Smooth muscle cell (in vitro differentiated cells): ENCODE data around the gene OSBPL6. TPM values are rescaled to one million over a fixed set of nuclear protein-coding genes. Genes with fewer than 3 reads are reported as not detected.

Experiments
- DNase-seq: peaks from one replicate; lab custom pipeline; 2025; ENCODE audit not compliant: unreplicated experiment; lab: John Stamatoyannopoulos, UW
- H2AFZ ChIP-seq: fragments of 200-600 bp; sonication (generic); 2 replicates; pipeline ENCODE4 v1.6.0; 2016; ENCODE audit warnings: antibody characterized with exemption, low read depth, mild to moderate bottlenecking
- H3F3A ChIP-seq: fragments of 200-600 bp; sonication (generic); 2 replicates; pipeline ENCODE4 v1.6.0; 2017; ENCODE audit warnings: antibody characterized with exemption, low read depth
- H3K27ac ChIP-seq: fragments of 200-600 bp; sonication (generic); 2 replicates; pipeline ENCODE4 v1.5.1; 2016; ENCODE audit warnings: low read depth, mild to moderate bottlenecking
- H3K27me3 ChIP-seq: fragments of 200-600 bp; sonication (generic); 2 replicates; pipeline ENCODE4 v1.6.1; 2016; ENCODE audit warnings: low read depth, mild to moderate bottlenecking
- H3K36me3 ChIP-seq: fragments of 200-600 bp; sonication (generic); 2 replicates; pipeline ENCODE4 v1.5.1; 2016; ENCODE audit warnings: low read depth
- H3K4me1 ChIP-seq: fragments of 200-600 bp; sonication (generic); 2 replicates; pipeline ENCODE4 v1.5.1; 2016; ENCODE audit warnings: low read depth
- H3K4me2 ChIP-seq: fragments of 200-600 bp; sonication (generic); 2 replicates; pipeline ENCODE4 v1.6.0; 2016; ENCODE audit warnings: mild to moderate bottlenecking
- H3K4me3 ChIP-seq: fragments of 200-600 bp; sonication (generic); 2 replicates; pipeline ENCODE4 v1.5.1; 2016; ENCODE audit warnings: mild to moderate bottlenecking
- H3K79me2 ChIP-seq: fragments of 200-600 bp; sonication (generic); 2 replicates; pipeline ENCODE4 v1.6.0; 2016; ENCODE audit warnings: low read depth, mild to moderate bottlenecking
- H3K9ac ChIP-seq: fragments of 200-600 bp; sonication (generic); 2 replicates; pipeline ENCODE4 v1.6.0; 2016; ENCODE audit warnings: low read depth
- H3K9me3 ChIP-seq: fragments of 200-600 bp; sonication (generic); replicated peaks from 2 replicates; pipeline ENCODE4 v1.5.1; 2016; ENCODE audit warnings: low read depth
- H4K20me1 ChIP-seq: fragments of 200-600 bp; sonication (generic); 2 replicates; pipeline ENCODE4 v1.6.0; 2016; ENCODE audit warnings: low read depth
- CTCF ChIP-seq: fragments of 200-600 bp; sonication (generic); IDR thresholded peaks from 2 replicates; pipeline ENCODE4 v1.5.1; 2017; ENCODE audit warnings: borderline replicate concordance, mild to moderate bottlenecking, antibody characterized with exemption; ENCODE audit not compliant: insufficient read depth, poor library complexity, severe bottlenecking
- WGBS: methylation state at CpG from one replicate; pipeline ENCODE4 v1.1.7; 2016; ENCODE audit warnings: low lambda C conversion rate; 5-methylcytosine and 5-hydroxymethylcytosine counted together
- polyA plus RNA-seq: library from polyadenylated mRNA; unstranded; fragments of >200 nt; fragmentation: Nextera tagmentation; extraction: Ambion mirVana; gene quantifications from 2 replicates; pipeline ENCODE4 v1.2.1, GENCODE V29; 2016
- total RNA-seq: library from RNA; depleted of rRNA; stranded (reverse); fragments of >200 nt; gene quantifications from 2 replicates; pipeline ENCODE4 v1.2.3, GENCODE V29; 2014

The OSBPL6 gene
- total and polyA plus RNA-seq, 2 experiments from 2014 or later: 7.4 to 7.6 TPM

DNA sequence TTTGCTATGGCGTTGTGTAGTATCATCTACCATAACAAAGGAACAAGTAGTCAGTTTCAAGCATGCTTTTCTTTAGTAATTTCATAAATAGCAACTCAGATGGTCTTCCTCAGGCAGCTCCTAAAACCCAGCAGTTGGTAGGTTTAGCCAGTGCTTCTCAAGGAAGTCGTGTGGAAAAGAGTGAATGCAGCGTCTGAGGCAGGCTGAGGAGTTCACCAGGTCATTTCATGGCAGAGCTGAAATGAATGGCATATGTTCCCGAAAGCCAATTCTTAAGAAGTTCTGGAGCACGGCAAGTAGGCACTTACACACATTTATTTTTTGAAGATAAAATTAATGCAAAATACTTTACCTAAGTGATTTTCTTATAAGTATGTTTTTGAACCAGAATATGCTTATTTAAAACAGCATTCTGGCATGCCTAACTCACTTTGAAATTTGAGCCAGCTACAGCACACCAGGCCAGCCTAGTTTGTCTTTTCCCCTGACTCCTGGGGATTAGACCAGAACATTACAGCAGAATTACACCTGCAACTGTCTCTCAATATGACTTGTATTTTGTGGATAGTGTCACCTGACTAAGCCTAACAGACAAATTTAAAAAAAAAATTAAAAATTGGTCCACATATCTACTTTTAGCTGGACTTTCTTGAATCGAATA, 62.2 kb downstream of the OSBPL6 start:
- no peak overlapping the region for H2AFZ ChIP-seq
- peaks cover 11% of the 10 kb centered on the region for H3K4me1 ChIP-seq
- no peaks in the 10 kb centered on the region for H3K36me3 ChIP-seq
- WGBS: 75% methylated on average over 6 of the region's 6 CpGs
- no peak overlapping the region for H3K27ac ChIP-seq
- no peaks in the 10 kb centered on the region for H3K79me2 ChIP-seq
- no peak overlapping the region for H3K4me2 ChIP-seq
- no peaks in the 10 kb centered on the region for H3F3A ChIP-seq
- no peaks in the 10 kb centered on the region for H3K27me3 ChIP-seq
- DNase-seq: no peak
- no peak overlapping the region for H3K4me3 ChIP-seq
- H3K9ac ChIP-seq: no peak overlapping the region
- H3K9me3 ChIP-seq: no peaks in the 10 kb centered on the region
- H4K20me1 ChIP-seq: no peaks in the 10 kb centered on the region
- no peak for TF ChIP-seq CTCF

- Histone ChIP-seq H3K27me3 (no peaks in the 10 kb centered on the region), H3K27ac (no peak overlapping the region), H2AFZ (no peak overlapping the region), H3K9me3 (no peaks in the 10 kb centered on the region), H3K4me3 (no peak overlapping the region), H3K9ac (no peak overlapping the region), H4K20me1 (no peaks in the 10 kb centered on the region), H3K4me1 (peaks cover 11% of the 10 kb centered on the region), H3K4me2 (no peak overlapping the region), H3K79me2 (no peaks in the 10 kb centered on the region), H3F3A (no peaks in the 10 kb centered on the region), H3K36me3 (no peaks in the 10 kb centered on the region)
- 94% methylated on average over 2 of the region's 2 CpGs for WGBS
- DNase-seq: no peak
- no peak for TF ChIP-seq CTCF
These were observed 62.8 kb downstream of the OSBPL6 start for GRCh38 chr2:178257127-178257526.

DNA sequence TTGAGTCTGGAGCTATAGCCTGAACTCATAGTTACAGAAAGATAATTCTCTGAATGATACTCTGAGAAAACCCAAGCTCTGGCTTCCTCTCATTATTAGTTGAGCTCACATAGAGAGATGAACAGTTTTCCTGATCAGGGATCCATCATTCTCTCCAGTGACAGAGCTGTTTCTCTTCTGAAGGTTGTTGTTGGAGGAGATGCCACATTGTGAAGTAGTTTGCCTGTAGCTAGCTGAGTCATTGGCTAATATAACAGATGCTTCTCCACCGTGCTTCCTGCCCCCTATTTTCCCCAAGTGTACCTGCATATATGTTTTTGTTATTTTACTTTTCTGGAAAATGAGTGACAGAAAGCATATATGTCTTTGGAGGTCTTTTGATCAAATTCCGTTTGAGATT, 64.6 kb downstream of the OSBPL6 start:
- peaks cover 11% of the 10 kb centered on the region for H3K4me1 ChIP-seq
- no peak for TF ChIP-seq CTCF
- WGBS: 69% methylated on average over 2 of the region's 2 CpGs
- H3K27me3 ChIP-seq: no peaks in the 10 kb centered on the region
- no peak for DNase-seq
- no peak overlapping the region for H3K4me3 ChIP-seq
- H4K20me1 ChIP-seq: no peaks in the 10 kb centered on the region
- no peak overlapping the region for H3K27ac ChIP-seq
- no peaks in the 10 kb centered on the region for H3K9me3 ChIP-seq
- H3K36me3 ChIP-seq: no peaks in the 10 kb centered on the region
- no peak overlapping the region for H3K4me2 ChIP-seq
- no peaks in the 10 kb centered on the region for H3K79me2 ChIP-seq
- H3F3A ChIP-seq: no peaks in the 10 kb centered on the region
- no peak overlapping the region for H2AFZ ChIP-seq
- no peak overlapping the region for H3K9ac ChIP-seq
